ENCODE measurements around the gene MAZ. TPM values are rescaled to one million over a fixed set of nuclear protein-coding genes. Genes with fewer than 3 reads are reported as not detected.

The MAZ gene
- total and polyA plus RNA-seq, 4 donors: 16.0 to 272 (median 45.1) TPM

GRCh38 chr16:29852654-29853053, 46.3 kb downstream of the MAZ start:
- Histone ChIP-seq H3K4me1 (ENCODE audit: control insufficient read depth in 4 of 4, insufficient read depth in 4 of 4, low read length in 3 of 4) (no peaks in the 10 kb centered on the region), H3K27me3 (ENCODE audit: control insufficient read depth in 4 of 4, insufficient read depth in 4 of 4, low read length in 3 of 4) (no peaks in the 10 kb centered on the region), H3K36me3 (ENCODE audit: control insufficient read depth in 4 of 4, insufficient read depth in 3 of 4, low read depth in 1 of 4, low read length in 3 of 4) (peaks cover 0 to 2% (median 2%) of the 10 kb centered on the region in 4 donors), H3K4me3 (ENCODE audit: low read depth in 1 of 3, low read length in 3 of 3) (no peak overlapping the region), H3K9ac (ENCODE audit: low read depth in 1 of 2, low read length in 2 of 2) (no peak overlapping the region), H3K27ac (ENCODE audit: low read depth in 1 of 2, low read length in 2 of 2) (peak overlapping the region in 1 of 2 donors; percentile 46), H3K9me3 (ENCODE audit: control insufficient read depth in 4 of 4, low read length in 3 of 4) (no peaks in the 10 kb centered on the region)
- no peak for DNase-seq (ENCODE audit: low spot score)
- TF ChIP-seq RAD21 (IDR thresholded peaks at IDR 0.05): peak in 1 of 2 donors; percentile 13
- TF ChIP-seq ATF3 (IDR thresholded peaks at IDR 0.05): no peak
- WGBS: 75% methylated on average over 7 of the region's 7 CpGs

- WGBS: 92% methylated on average over 5 of the region's 5 CpGs
Measured at GRCh38 chr16:29854520-29855100, 48.3 kb downstream of the MAZ start.

More at GRCh38 chr16:29854520-29855100, 48.3 kb downstream of the MAZ start:
- peaks cover 0 to 7% (median 1%) of the 10 kb centered on the region in 4 donors for H3K36me3 ChIP-seq (ENCODE audit: control insufficient read depth in 4 of 4, insufficient read depth in 3 of 4, low read depth in 1 of 4, low read length in 3 of 4)
- no peak overlapping the region for H3K9ac ChIP-seq (ENCODE audit: low read depth in 1 of 2, low read length in 2 of 2)
- H3K4me3 ChIP-seq (ENCODE audit: low read depth in 1 of 3, low read length in 3 of 3): no peak overlapping the region
- no peak for DNase-seq (ENCODE audit: low spot score)
- H3K27me3 ChIP-seq (ENCODE audit: control insufficient read depth in 4 of 4, insufficient read depth in 4 of 4, low read length in 3 of 4): no peaks in the 10 kb centered on the region
- no peaks in the 10 kb centered on the region for H3K9me3 ChIP-seq (ENCODE audit: control insufficient read depth in 4 of 4, low read length in 3 of 4)
- no peak overlapping the region for H3K27ac ChIP-seq (ENCODE audit: low read depth in 1 of 2, low read length in 2 of 2)
- TF ChIP-seq TAF1 (conservative IDR thresholded peaks at IDR 0.05): no peak
- TF ChIP-seq CTCF (IDR thresholded peaks at IDR 0.05; ENCODE audit: low read depth, low read length, missing input control): no peak
- no peak for TF ChIP-seq GABPA (IDR thresholded peaks at IDR 0.05 in 1 of 2, conservative IDR thresholded peaks at IDR 0.05 in 1 of 2)
- TF ChIP-seq RXRA (IDR thresholded peaks at IDR 0.05): no peak
- no peak for TF ChIP-seq HNF4A (conservative IDR thresholded peaks at IDR 0.05)
- no peak for TF ChIP-seq RAD21 (IDR thresholded peaks at IDR 0.05)
- TF ChIP-seq SP1 (IDR thresholded peaks at IDR 0.05): no peak
- TF ChIP-seq EGR1 (IDR thresholded peaks at IDR 0.05; ENCODE audit: low read depth in 2 of 2): no peak
- no peak for TF ChIP-seq ZBTB33 (IDR thresholded peaks at IDR 0.05)
- no peak for TF ChIP-seq JUND (IDR thresholded peaks at IDR 0.05)
- no peak for TF ChIP-seq NR2F2 (IDR thresholded peaks at IDR 0.05)
- no peak for TF ChIP-seq FOXA1 (IDR thresholded peaks at IDR 0.05)
- TF ChIP-seq HNF4G (IDR thresholded peaks at IDR 0.05): no peak
- TF ChIP-seq REST (IDR thresholded peaks at IDR 0.05): no peak
- no peak for TF ChIP-seq YY1 (IDR thresholded peaks at IDR 0.05)
- no peak for TF ChIP-seq MAX (IDR thresholded peaks at IDR 0.05)
- no peak for TF ChIP-seq ATF3 (IDR thresholded peaks at IDR 0.05)
- no peak for TF ChIP-seq FOXA2 (IDR thresholded peaks at IDR 0.05)
- H3K4me1 ChIP-seq (ENCODE audit: control insufficient read depth in 4 of 4, insufficient read depth in 4 of 4, low read length in 3 of 4): peaks cover 0 to 14% (median 5%) of the 10 kb centered on the region in 4 donors
